Keratinocyte (primary cell): ENCODE data around the gene TIGD7. TPM values are rescaled to one million over a fixed set of nuclear protein-coding genes. Genes with fewer than 3 reads are reported as not detected.

Experiments used
- DNase-seq: peaks from one replicate; pipeline ENCODE4 v3.0.0-alpha.2; 2011; ENCODE audit warnings: low read depth, missing footprints, low spot score
- FAIRE-seq: peaks from 2 replicates; lab custom pipeline; 2011; peaks lifted over from hg19 to GRCh38; lab: Jason Lieb, UNC
- H2AFZ ChIP-seq: 2 replicates; pipeline ENCODE4 v1.6.0; 2012; ENCODE audit warnings: low read length, control low read depth, inconsistent platforms; ENCODE audit not compliant: control insufficient read depth
- H3K27ac ChIP-seq: 2 replicates; pipeline ENCODE4 v1.5.1; 2011; ENCODE audit warnings: low read length; ENCODE audit not compliant: control insufficient read depth, insufficient read depth
- H3K27me3 ChIP-seq: 3 replicates; pipeline ENCODE4 v1.6.0; 2011; ENCODE audit warnings: low read length; ENCODE audit not compliant: control insufficient read depth, insufficient read depth; ENCODE audit errors: extremely low read depth
- H3K36me3 ChIP-seq, 2 experiments: 2 replicates in 1 of 2; 3 replicates in 1 of 2; pipeline ENCODE4 v1.5.1; 2011; ENCODE audit warnings: low read length in 2 of 2, mild to moderate bottlenecking in 1 of 2; ENCODE audit not compliant: control insufficient read depth in 2 of 2, insufficient read depth in 2 of 2; ENCODE audit errors: extremely low read depth in 1 of 2
- H3K4me1 ChIP-seq: 3 replicates; pipeline ENCODE4 v1.5.1; 2011; ENCODE audit warnings: low read length; ENCODE audit not compliant: control insufficient read depth, insufficient read depth; ENCODE audit errors: extremely low read depth
- H3K4me2 ChIP-seq: 3 replicates; pipeline ENCODE4 v1.6.0; 2011; ENCODE audit warnings: low read depth, low read length; ENCODE audit not compliant: control insufficient read depth, insufficient read depth; ENCODE audit errors: extremely low read depth
- H3K4me3 ChIP-seq, 3 experiments: fragments of 200-600 bp in 1 of 3; sonication (generic) in 1 of 3; 2 replicates in 2 of 3; 3 replicates in 1 of 3; pipeline ENCODE4 v1.5.1; 2011 to 2016; ENCODE audit warnings: low read length in 3 of 3, mild to moderate bottlenecking in 3 of 3, control low read depth in 2 of 3, inconsistent platforms in 1 of 3, low read depth in 1 of 3, mixed read lengths in 1 of 3, mixed run types in 1 of 3, moderate library complexity in 1 of 3; ENCODE audit not compliant: control insufficient read depth in 2 of 3, insufficient read depth in 2 of 3; ENCODE audit errors: extremely low read depth in 1 of 3
- H3K79me2 ChIP-seq: 2 replicates; pipeline ENCODE4 v1.6.0; 2012; ENCODE audit warnings: low read length; ENCODE audit not compliant: control insufficient read depth, insufficient read depth
- H3K9ac ChIP-seq: 3 replicates; pipeline ENCODE4 v1.6.0; 2011; ENCODE audit warnings: low read length; ENCODE audit not compliant: control insufficient read depth, insufficient read depth; ENCODE audit errors: extremely low read depth
- H3K9me1 ChIP-seq: 3 replicates; pipeline ENCODE4 v1.6.0; 2011; ENCODE audit warnings: low read length; ENCODE audit not compliant: control insufficient read depth, insufficient read depth; ENCODE audit errors: extremely low read depth
- H3K9me3 ChIP-seq: 2 replicates; pipeline ENCODE4 v1.5.1; 2012; ENCODE audit warnings: low read depth, low read length; ENCODE audit not compliant: control insufficient read depth
- H4K20me1 ChIP-seq: 3 replicates; pipeline ENCODE4 v1.6.0; 2011; ENCODE audit warnings: low read length; ENCODE audit not compliant: control insufficient read depth, insufficient read depth; ENCODE audit errors: extremely low read depth
- CTCF ChIP-seq, 3 experiments: IDR thresholded peaks in 1 of 3; conservative IDR thresholded peaks in 1 of 3; optimal IDR thresholded peaks in 1 of 3; 2 replicates in 2 of 3; 3 replicates in 1 of 3; pipeline versions ENCODE3 to v1.5.1; 2011; ENCODE audit warnings: low read length in 3 of 3, mild to moderate bottlenecking in 3 of 3, moderate library complexity in 2 of 3, control low read depth in 1 of 3, inconsistent platforms in 1 of 3; ENCODE audit not compliant: insufficient read depth in 2 of 3; ENCODE audit errors: extremely low read depth in 1 of 3
- EZH2 ChIP-seq: IDR thresholded peaks from one replicate; pipeline ENCODE4 v1.6.1; 2012; ENCODE audit warnings: inconsistent platforms, mild to moderate bottlenecking, low read length, moderate library complexity
- dilution Hi-C: fragments of 300-500 bp; cut with MboI; formaldehyde crosslinking; loops from one replicate; pipeline ENCODE4 v1.7.0; 2020; ENCODE audit warnings: low sequenced_read_pairs; ENCODE audit not compliant: extremely low pct_ligation_motif_present
- polyA plus RNA-seq, 5 experiments: library from polyadenylated mRNA; depleted of rRNA in 3 of 5; stranded (reverse) in 3 of 5; stranded (forward) in 1 of 5; unstranded in 1 of 5; fragments of >200 nt; gene quantifications; 1 replicate in 1 of 5; 2 replicates in 3 of 5; 3 replicates in 1 of 5; pipeline versions ENCODE4 v1.2.1 to v1.2.3, GENCODE V29; 2011 to 2012; ENCODE audit warnings: missing spikeins in 2 of 5, low read depth in 1 of 5, low replicate concordance in 1 of 5

Gene TIGD7
- polyA plus RNA-seq, 1 donor (not counting 4 experiments of a cell fraction or from before 2014, with no cell fraction given) = 1.6 TPM

GRCh38 chr16:3328104-3328503, 22.9 kb upstream of the TIGD7 start:
- Histone ChIP-seq H3K9me3 (no peaks in the 10 kb centered on the region), H3K9ac (no peak overlapping the region), H3K4me2 (no peak overlapping the region), H3K4me1 (no peaks in the 10 kb centered on the region), H3K27me3 (no peaks in the 10 kb centered on the region), H3K27ac (no peak overlapping the region), H3K79me2 (no peaks in the 10 kb centered on the region), H4K20me1 (no peaks in the 10 kb centered on the region), H2AFZ (no peak overlapping the region), H3K9me1 (no peaks in the 10 kb centered on the region), H3K4me3 (no peak overlapping the region), H3K36me3 (no peaks in the 10 kb centered on the region)
- FAIRE-seq (no peak), DNase-seq (no peak)
- TF ChIP-seq CTCF (optimal IDR thresholded peaks at IDR 0.05 in 1 of 3, IDR thresholded peaks at IDR 0.05 in 1 of 3, conservative IDR thresholded peaks at IDR 0.05 in 1 of 3; ENCODE audit: extremely low read depth in 1 of 3, insufficient read depth in 2 of 3, low read length in 3 of 3) = no peak
- no peak for TF ChIP-seq EZH2
- dilution Hi-C loops = no loop called here

- Histone ChIP-seq H3K27me3 (no peaks in the 10 kb centered on the region), H2AFZ (no peak overlapping the region), H4K20me1 (no peaks in the 10 kb centered on the region), H3K4me2 (no peak overlapping the region), H3K79me2 (no peaks in the 10 kb centered on the region), H3K27ac (no peak overlapping the region), H3K9me3 (no peaks in the 10 kb centered on the region), H3K4me3 (no peak overlapping the region), H3K4me1 (no peaks in the 10 kb centered on the region), H3K9me1 (no peaks in the 10 kb centered on the region), H3K36me3 (no peaks in the 10 kb centered on the region), H3K9ac (no peak overlapping the region)
- FAIRE-seq (no peak), DNase-seq (no peak)
- dilution Hi-C loops = no loop called here
- TF ChIP-seq EZH2 (no peak), CTCF (optimal IDR thresholded peaks at IDR 0.05 in 1 of 3, IDR thresholded peaks at IDR 0.05 in 1 of 3, conservative IDR thresholded peaks at IDR 0.05 in 1 of 3; ENCODE audit: extremely low read depth in 1 of 3, insufficient read depth in 2 of 3, low read length in 3 of 3) (no peak)
Measured at GRCh38 chr16:3327514-3327913, 22.3 kb upstream of the TIGD7 start.
